HEK293 (cell line): ENCODE results near the gene PPP4C.
A peak's percentile ranks its signal among the peaks of the same experiment; 100 is the strongest.

ENCODE experiments used
- GLI4 ChIP-seq: fragments of 450-650 bp; formaldehyde crosslinking; IDR thresholded peaks from 2 replicates; pipeline ENCODE4 v1.5.1; 2016; ENCODE audit warnings: missing biosample characterization, missing genetic modification characterization
- IKZF3 ChIP-seq: fragments of 450-650 bp; IDR thresholded peaks from 2 replicates; pipeline ENCODE4 v1.5.0; 2018; ENCODE audit warnings: missing biosample characterization, mild to moderate bottlenecking, missing genetic modification characterization, moderate library complexity
- SP7 ChIP-seq: fragments of 450-650 bp; formaldehyde crosslinking; IDR thresholded peaks from 2 replicates; pipeline ENCODE4 v1.5.1; 2016; ENCODE audit warnings: missing biosample characterization, missing genetic modification characterization
- YY2 ChIP-seq: fragments of 450-650 bp; formaldehyde crosslinking; IDR thresholded peaks from 2 replicates; pipeline ENCODE4 v1.5.1; 2016; ENCODE audit warnings: missing biosample characterization, missing genetic modification characterization
- ZBTB17 ChIP-seq: fragments of 450-650 bp; formaldehyde crosslinking; IDR thresholded peaks from 2 replicates; pipeline ENCODE4 v1.5.1; 2016; ENCODE audit warnings: missing biosample characterization, missing genetic modification characterization
- ZBTB8A ChIP-seq: fragments of 450-650 bp; formaldehyde crosslinking; IDR thresholded peaks from 2 replicates; pipeline ENCODE4 v1.5.1; 2016; ENCODE audit warnings: missing biosample characterization, missing genetic modification characterization
- ZNF157 ChIP-seq: fragments of 450-650 bp; formaldehyde crosslinking; IDR thresholded peaks from 2 replicates; pipeline ENCODE4 v1.5.1; 2016; ENCODE audit warnings: missing biosample characterization, missing genetic modification characterization
- ZNF2 ChIP-seq: fragments of 450-650 bp; formaldehyde crosslinking; IDR thresholded peaks from 2 replicates; pipeline ENCODE4 v1.5.1; 2016; ENCODE audit warnings: missing biosample characterization, missing genetic modification characterization
- ZNF202 ChIP-seq: fragments of 450-650 bp; formaldehyde crosslinking; IDR thresholded peaks from 2 replicates; pipeline ENCODE4 v1.5.1; 2016; ENCODE audit warnings: missing biosample characterization, missing genetic modification characterization, borderline replicate concordance
- ZNF324 ChIP-seq: fragments of 450-650 bp; formaldehyde crosslinking; IDR thresholded peaks from 2 replicates; pipeline ENCODE4 v1.5.1; 2016; ENCODE audit warnings: missing biosample characterization, missing genetic modification characterization
- ZNF654 ChIP-seq: fragments of 450-650 bp; formaldehyde crosslinking; IDR thresholded peaks from 2 replicates; pipeline ENCODE4 v1.5.1; 2016; ENCODE audit warnings: low read depth, missing biosample characterization, missing genetic modification characterization
- ZNF830 ChIP-seq: fragments of 450-650 bp; IDR thresholded peaks from 2 replicates; pipeline ENCODE4 v1.5.0; 2018; ENCODE audit warnings: missing biosample characterization, missing genetic modification characterization, low read depth, mild to moderate bottlenecking, moderate library complexity
- ZXDB ChIP-seq: fragments of 450-650 bp; formaldehyde crosslinking; IDR thresholded peaks from 2 replicates; pipeline ENCODE4 v1.5.1; 2016; ENCODE audit warnings: missing biosample characterization, missing genetic modification characterization
- TF ChIP-seq, protein P1 (sequence below): fragments of 450-650 bp; formaldehyde crosslinking; IDR thresholded peaks from 2 replicates; pipeline ENCODE4 v1.5.1; 2016; ENCODE audit warnings: missing biosample characterization, missing genetic modification characterization
- TF ChIP-seq, protein P2 (sequence below): fragments of 450-650 bp; formaldehyde crosslinking; IDR thresholded peaks from 2 replicates; pipeline ENCODE4 v1.5.1; 2017; ENCODE audit warnings: missing biosample characterization, missing genetic modification characterization
- TF ChIP-seq, protein P3 (sequence below): fragments of 450-650 bp; formaldehyde crosslinking; IDR thresholded peaks from 2 replicates; pipeline ENCODE4 v1.5.1; 2016; ENCODE audit warnings: missing biosample characterization, missing genetic modification characterization
- TF ChIP-seq, protein P4 (sequence below): fragments of 450-650 bp; formaldehyde crosslinking; IDR thresholded peaks from 2 replicates; pipeline ENCODE4 v1.5.1; 2017; ENCODE audit warnings: missing biosample characterization, missing genetic modification characterization
- TF ChIP-seq, protein P5 (sequence below): fragments of 450-650 bp; formaldehyde crosslinking; IDR thresholded peaks from 2 replicates; pipeline ENCODE4 v1.5.1; 2016; ENCODE audit warnings: missing biosample characterization, missing genetic modification characterization
- TF ChIP-seq, protein P6 (sequence below): fragments of 450-650 bp; formaldehyde crosslinking; optimal IDR thresholded peaks from 2 replicates; pipeline ENCODE3; 2016; ENCODE audit warnings: missing biosample characterization, mild to moderate bottlenecking, missing genetic modification characterization
- TF ChIP-seq, protein P7 (sequence below): fragments of 450-650 bp; formaldehyde crosslinking; IDR thresholded peaks from 2 replicates; pipeline ENCODE4 v1.5.1; 2016; ENCODE audit warnings: missing biosample characterization, missing genetic modification characterization

PPP4C gene

DNA sequence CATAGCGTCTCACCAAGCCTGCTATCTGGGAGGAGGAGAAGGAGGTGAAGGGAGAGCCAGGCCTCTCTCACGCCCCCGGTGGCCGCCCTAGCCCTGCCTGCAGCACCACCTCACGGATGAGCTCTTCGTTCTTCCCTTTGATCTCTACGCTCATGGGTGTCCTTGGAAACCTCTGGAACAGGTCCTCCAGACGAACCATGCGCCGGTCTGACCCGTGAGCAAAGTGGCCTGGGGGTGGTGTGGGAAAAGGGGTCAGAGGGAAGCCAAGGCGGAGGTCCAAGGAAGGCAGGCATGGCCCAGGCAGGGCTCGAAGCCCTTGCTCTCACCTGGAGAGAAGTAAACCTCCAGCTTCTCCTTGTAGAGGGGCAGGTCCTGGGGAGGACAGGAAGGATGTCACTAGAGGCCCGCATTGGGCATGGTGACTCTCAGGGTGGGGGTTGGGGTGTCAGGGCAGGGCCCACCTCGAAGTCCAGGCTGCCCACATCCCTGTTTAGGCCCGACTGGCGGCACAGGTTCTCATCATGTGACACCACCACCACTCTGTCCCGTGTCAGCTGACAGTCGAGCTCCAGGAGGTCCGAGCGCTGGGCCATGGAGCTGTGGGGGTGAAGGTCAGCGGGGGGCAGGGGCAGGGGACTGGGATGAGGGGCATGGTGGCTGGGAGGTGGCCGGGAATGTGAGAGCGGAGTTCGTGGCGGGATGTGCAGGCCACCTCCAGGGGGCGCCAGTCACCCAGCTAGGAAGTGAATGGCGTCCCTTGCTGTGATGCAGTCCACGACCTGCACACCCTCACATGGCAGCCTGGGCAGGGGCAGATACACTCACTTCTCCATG, 36.6 kb downstream of the PPP4C start (continued):
- TF ChIP-seq ZNF830 (tag by site-specific recombination) (no peak), ZNF654 (peak; percentile 33; the same call in 1 of the 2 replicates), ZNF157 (tag by site-specific recombination) (no peak), SP7 (0 out of 2 replicates have a peak, but pooled peaks have one; percentile 46), ZNF2 (tag by site-specific recombination) (0 out of 2 replicates have a peak, but pooled peaks have one; percentile 52), ZBTB17 (tag by site-specific recombination) (0 out of 2 replicates have a peak, but pooled peaks have one; percentile 20), ZNF324 (tag by site-specific recombination) (no peak), ZBTB8A (tag by site-specific recombination) (0 out of 2 replicates have a peak, but pooled peaks have one; percentile 27), IKZF3 (tag by site-specific recombination) (peak; percentile 53; the same call in 1 of the 2 replicates), ZXDB (0 out of 2 replicates have a peak, but pooled peaks have one; percentile 18), ZNF202 (0 out of 2 replicates have a peak, but pooled peaks have one; percentile 30), YY2 (tag by site-specific recombination) (0 out of 2 replicates have a peak, but pooled peaks have one; percentile 20), GLI4 (peak; percentile 69)
- TF ChIP-seq, protein P1, sequence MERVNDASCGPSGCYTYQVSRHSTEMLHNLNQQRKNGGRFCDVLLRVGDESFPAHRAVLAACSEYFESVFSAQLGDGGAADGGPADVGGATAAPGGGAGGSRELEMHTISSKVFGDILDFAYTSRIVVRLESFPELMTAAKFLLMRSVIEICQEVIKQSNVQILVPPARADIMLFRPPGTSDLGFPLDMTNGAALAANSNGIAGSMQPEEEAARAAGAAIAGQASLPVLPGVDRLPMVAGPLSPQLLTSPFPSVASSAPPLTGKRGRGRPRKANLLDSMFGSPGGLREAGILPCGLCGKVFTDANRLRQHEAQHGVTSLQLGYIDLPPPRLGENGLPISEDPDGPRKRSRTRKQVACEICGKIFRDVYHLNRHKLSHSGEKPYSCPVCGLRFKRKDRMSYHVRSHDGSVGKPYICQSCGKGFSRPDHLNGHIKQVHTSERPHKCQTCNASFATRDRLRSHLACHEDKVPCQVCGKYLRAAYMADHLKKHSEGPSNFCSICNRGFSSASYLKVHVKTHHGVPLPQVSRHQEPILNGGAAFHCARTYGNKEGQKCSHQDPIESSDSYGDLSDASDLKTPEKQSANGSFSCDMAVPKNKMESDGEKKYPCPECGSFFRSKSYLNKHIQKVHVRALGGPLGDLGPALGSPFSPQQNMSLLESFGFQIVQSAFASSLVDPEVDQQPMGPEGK, result no peak
- TF ChIP-seq, protein P2, sequence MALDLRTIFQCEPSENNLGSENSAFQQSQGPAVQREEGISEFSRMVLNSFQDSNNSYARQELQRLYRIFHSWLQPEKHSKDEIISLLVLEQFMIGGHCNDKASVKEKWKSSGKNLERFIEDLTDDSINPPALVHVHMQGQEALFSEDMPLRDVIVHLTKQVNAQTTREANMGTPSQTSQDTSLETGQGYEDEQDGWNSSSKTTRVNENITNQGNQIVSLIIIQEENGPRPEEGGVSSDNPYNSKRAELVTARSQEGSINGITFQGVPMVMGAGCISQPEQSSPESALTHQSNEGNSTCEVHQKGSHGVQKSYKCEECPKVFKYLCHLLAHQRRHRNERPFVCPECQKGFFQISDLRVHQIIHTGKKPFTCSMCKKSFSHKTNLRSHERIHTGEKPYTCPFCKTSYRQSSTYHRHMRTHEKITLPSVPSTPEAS, result peak; percentile 40; the same call in 1 of the 2 replicates
- TF ChIP-seq, protein P3, sequence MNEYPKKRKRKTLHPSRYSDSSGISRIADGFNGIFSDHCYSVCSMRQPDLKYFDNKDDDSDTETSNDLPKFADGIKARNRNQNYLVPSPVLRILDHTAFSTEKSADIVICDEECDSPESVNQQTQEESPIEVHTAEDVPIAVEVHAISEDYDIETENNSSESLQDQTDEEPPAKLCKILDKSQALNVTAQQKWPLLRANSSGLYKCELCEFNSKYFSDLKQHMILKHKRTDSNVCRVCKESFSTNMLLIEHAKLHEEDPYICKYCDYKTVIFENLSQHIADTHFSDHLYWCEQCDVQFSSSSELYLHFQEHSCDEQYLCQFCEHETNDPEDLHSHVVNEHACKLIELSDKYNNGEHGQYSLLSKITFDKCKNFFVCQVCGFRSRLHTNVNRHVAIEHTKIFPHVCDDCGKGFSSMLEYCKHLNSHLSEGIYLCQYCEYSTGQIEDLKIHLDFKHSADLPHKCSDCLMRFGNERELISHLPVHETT, result peak; percentile 47; the same call in 1 of the 2 replicates
- TF ChIP-seq, protein P4, sequence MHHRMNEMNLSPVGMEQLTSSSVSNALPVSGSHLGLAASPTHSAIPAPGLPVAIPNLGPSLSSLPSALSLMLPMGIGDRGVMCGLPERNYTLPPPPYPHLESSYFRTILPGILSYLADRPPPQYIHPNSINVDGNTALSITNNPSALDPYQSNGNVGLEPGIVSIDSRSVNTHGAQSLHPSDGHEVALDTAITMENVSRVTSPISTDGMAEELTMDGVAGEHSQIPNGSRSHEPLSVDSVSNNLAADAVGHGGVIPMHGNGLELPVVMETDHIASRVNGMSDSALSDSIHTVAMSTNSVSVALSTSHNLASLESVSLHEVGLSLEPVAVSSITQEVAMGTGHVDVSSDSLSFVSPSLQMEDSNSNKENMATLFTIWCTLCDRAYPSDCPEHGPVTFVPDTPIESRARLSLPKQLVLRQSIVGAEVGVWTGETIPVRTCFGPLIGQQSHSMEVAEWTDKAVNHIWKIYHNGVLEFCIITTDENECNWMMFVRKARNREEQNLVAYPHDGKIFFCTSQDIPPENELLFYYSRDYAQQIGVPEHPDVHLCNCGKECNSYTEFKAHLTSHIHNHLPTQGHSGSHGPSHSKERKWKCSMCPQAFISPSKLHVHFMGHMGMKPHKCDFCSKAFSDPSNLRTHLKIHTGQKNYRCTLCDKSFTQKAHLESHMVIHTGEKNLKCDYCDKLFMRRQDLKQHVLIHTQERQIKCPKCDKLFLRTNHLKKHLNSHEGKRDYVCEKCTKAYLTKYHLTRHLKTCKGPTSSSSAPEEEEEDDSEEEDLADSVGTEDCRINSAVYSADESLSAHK, result no peak
- TF ChIP-seq, protein P5, sequence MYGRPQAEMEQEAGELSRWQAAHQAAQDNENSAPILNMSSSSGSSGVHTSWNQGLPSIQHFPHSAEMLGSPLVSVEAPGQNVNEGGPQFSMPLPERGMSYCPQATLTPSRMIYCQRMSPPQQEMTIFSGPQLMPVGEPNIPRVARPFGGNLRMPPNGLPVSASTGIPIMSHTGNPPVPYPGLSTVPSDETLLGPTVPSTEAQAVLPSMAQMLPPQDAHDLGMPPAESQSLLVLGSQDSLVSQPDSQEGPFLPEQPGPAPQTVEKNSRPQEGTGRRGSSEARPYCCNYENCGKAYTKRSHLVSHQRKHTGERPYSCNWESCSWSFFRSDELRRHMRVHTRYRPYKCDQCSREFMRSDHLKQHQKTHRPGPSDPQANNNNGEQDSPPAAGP, result 0 out of 2 replicates have a peak, but pooled peaks have one; percentile 42
- TF ChIP-seq, protein P6, sequence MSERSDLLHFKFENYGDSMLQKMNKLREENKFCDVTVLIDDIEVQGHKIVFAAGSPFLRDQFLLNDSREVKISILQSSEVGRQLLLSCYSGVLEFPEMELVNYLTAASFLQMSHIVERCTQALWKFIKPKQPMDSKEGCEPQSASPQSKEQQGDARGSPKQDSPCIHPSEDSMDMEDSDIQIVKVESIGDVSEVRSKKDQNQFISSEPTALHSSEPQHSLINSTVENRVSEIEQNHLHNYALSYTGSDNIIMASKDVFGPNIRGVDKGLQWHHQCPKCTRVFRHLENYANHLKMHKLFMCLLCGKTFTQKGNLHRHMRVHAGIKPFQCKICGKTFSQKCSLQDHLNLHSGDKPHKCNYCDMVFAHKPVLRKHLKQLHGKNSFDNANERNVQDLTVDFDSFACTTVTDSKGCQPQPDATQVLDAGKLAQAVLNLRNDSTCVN (tag by site-specific recombination), result peak; percentile 13
- TF ChIP-seq, protein P7, sequence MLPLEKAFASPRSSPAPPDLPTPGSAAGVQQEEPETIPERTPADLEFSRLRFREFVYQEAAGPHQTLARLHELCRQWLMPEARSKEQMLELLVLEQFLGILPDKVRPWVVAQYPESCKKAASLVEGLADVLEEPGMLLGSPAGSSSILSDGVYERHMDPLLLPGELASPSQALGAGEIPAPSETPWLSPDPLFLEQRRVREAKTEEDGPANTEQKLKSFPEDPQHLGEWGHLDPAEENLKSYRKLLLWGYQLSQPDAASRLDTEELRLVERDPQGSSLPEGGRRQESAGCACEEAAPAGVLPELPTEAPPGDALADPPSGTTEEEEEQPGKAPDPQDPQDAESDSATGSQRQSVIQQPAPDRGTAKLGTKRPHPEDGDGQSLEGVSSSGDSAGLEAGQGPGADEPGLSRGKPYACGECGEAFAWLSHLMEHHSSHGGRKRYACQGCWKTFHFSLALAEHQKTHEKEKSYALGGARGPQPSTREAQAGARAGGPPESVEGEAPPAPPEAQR, result no peak
